ENCODE data around the gene CACNG3. TPM values are rescaled to one million over a fixed set of nuclear protein-coding genes. Genes with fewer than 3 reads are reported as not detected.
"Not testable (repeated sequence)": the region's sequence is repeated elsewhere in the genome, so short reads cannot be mapped to it uniquely, and the experiment has no call there.

The CACNG3 gene
- total and polyA plus RNA-seq, 2 experiments from 2014 or later = not detected

GRCh38 chr16:24298548-24299167, 42.5 kb downstream of the CACNG3 start:
- Histone ChIP-seq H3K9me2 (replicated peaks; ENCODE audit: insufficient read depth) (no peaks in the 10 kb centered on the region), H3K4me1 (ENCODE audit: insufficient read depth) (no peaks in the 10 kb centered on the region), H2AFZ (no peak overlapping the region), H4K20me1 (ENCODE audit: insufficient read depth, poor library complexity, severe bottlenecking) (no peaks in the 10 kb centered on the region), H3K4me2 (no peak overlapping the region), H3K9me3 (ENCODE audit: low read depth) (no peaks in the 10 kb centered on the region), H3K79me2 (no peaks in the 10 kb centered on the region), H3K27ac (no peak overlapping the region), H3K4me3 (no peak overlapping the region), H3K27me3 (peaks cover 9% of the 10 kb centered on the region), H3K36me3 (replicated peaks; ENCODE audit: insufficient read depth, low read depth) (no peaks in the 10 kb centered on the region)
- no peak for DNase-seq (ENCODE audit: low spot score)
- TF ChIP-seq EZH2phosphoT487 (IDR thresholded peaks at IDR 0.05; ENCODE audit: low read depth, severe bottlenecking, unreplicated experiment) (no peak), EZH2 (IDR thresholded peaks at IDR 0.05; ENCODE audit: borderline replicate concordance) (no peak), CTCF (IDR thresholded peaks at IDR 0.05; ENCODE audit: poor library complexity) (no peak)
- WGBS (ENCODE audit: low lambda C conversion rate, missing lambda C conversion rate) = 85% methylated on average over 5 of the region's 5 CpGs

DNA sequence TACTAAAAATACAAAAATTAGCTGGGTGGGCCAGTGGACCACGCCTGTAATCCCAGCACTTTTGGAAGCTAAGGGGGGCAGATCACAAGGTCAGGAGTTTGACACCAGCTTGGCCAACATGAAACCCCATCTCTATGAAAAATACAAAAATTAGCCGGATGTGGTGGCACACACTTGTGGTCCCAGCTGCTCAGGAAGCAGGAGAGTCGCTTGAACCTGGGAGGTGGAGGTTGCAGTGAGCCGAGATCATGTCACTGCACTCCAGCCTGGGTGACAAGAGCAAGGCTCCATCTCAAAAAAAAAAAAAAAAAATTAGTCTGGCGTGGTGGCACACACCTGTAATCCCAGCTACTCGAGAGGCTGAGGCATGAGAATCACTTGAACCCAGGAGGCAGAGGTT, 44.6 kb downstream of the CACNG3 start:
- not testable (repeated sequence) for DNase-seq (ENCODE audit: low spot score); H4K20me1 ChIP-seq (ENCODE audit: insufficient read depth, poor library complexity, severe bottlenecking); H3K27me3 ChIP-seq; H3K4me3 ChIP-seq; H3K4me1 ChIP-seq (ENCODE audit: insufficient read depth); H3K9me3 ChIP-seq (ENCODE audit: low read depth); H3K27ac ChIP-seq; H3K79me2 ChIP-seq; H2AFZ ChIP-seq; H3K9me2 ChIP-seq (replicated peaks; ENCODE audit: insufficient read depth); H3K36me3 ChIP-seq (replicated peaks; ENCODE audit: insufficient read depth, low read depth); H3K4me2 ChIP-seq
- WGBS (ENCODE audit: low lambda C conversion rate, missing lambda C conversion rate) = 90% methylated on average over 5 of the region's 6 CpGs

- Histone ChIP-seq H3K9me3 (ENCODE audit: low read depth) (no peaks in the 10 kb centered on the region), H3K36me3 (replicated peaks; ENCODE audit: insufficient read depth, low read depth) (no peaks in the 10 kb centered on the region), H3K4me1 (ENCODE audit: insufficient read depth) (no peaks in the 10 kb centered on the region), H3K9me2 (replicated peaks; ENCODE audit: insufficient read depth) (no peaks in the 10 kb centered on the region), H3K27me3 (no peaks in the 10 kb centered on the region), H3K27ac (no peak overlapping the region), H3K4me2 (no peak overlapping the region), H4K20me1 (ENCODE audit: insufficient read depth, poor library complexity, severe bottlenecking) (no peaks in the 10 kb centered on the region), H3K4me3 (no peak overlapping the region), H3K79me2 (no peaks in the 10 kb centered on the region), H2AFZ (no peak overlapping the region)
- TF ChIP-seq CTCF (IDR thresholded peaks at IDR 0.05; ENCODE audit: poor library complexity) = no peak
- TF ChIP-seq EZH2phosphoT487 (IDR thresholded peaks at IDR 0.05; ENCODE audit: low read depth, severe bottlenecking, unreplicated experiment) = no peak
- no peak for TF ChIP-seq EZH2 (IDR thresholded peaks at IDR 0.05; ENCODE audit: borderline replicate concordance)
- WGBS (ENCODE audit: low lambda C conversion rate, missing lambda C conversion rate) = 78% methylated on average over 8 of the region's 8 CpGs
- DNase-seq (ENCODE audit: low spot score) = no peak
Measured at GRCh38 chr16:24302636-24303035, 46.5 kb downstream of the CACNG3 start.

DNA sequence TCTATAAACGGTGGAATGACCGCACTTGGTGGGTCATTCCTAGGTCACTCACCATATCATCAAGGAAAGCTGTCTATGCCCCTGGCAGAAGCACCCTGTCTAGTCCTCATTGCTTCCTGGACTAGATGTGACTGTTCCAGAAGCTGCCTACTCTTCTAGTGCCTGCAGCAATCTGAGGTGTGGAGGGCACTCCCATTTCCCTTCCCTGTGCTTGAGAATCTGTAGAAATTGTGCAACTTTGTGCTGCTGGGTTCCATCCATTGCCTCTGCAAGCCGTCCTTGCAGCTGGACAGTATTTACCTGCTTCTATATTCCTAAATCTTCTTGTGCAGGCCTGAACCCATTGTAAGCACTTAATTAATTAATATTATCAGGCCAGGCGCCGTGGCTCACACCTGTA, 52.1 kb downstream of the CACNG3 start:
- Histone ChIP-seq H3K4me3 (no peak overlapping the region), H4K20me1 (ENCODE audit: insufficient read depth, poor library complexity, severe bottlenecking) (no peaks in the 10 kb centered on the region), H2AFZ (no peak overlapping the region), H3K27ac (no peak overlapping the region), H3K9me2 (replicated peaks; ENCODE audit: insufficient read depth) (no peaks in the 10 kb centered on the region), H3K27me3 (no peaks in the 10 kb centered on the region), H3K36me3 (replicated peaks; ENCODE audit: insufficient read depth, low read depth) (no peaks in the 10 kb centered on the region), H3K79me2 (no peaks in the 10 kb centered on the region), H3K4me1 (ENCODE audit: insufficient read depth) (no peaks in the 10 kb centered on the region), H3K9me3 (ENCODE audit: low read depth) (no peaks in the 10 kb centered on the region), H3K4me2 (no peak overlapping the region)
- WGBS (ENCODE audit: low lambda C conversion rate, missing lambda C conversion rate) = 80% methylated on average over 5 of the region's 5 CpGs
- TF ChIP-seq EZH2phosphoT487 (IDR thresholded peaks at IDR 0.05; ENCODE audit: low read depth, severe bottlenecking, unreplicated experiment) (no peak), CTCF (IDR thresholded peaks at IDR 0.05; ENCODE audit: poor library complexity) (no peak), EZH2 (IDR thresholded peaks at IDR 0.05; ENCODE audit: borderline replicate concordance) (no peak)
- DNase-seq (ENCODE audit: low spot score) = no peak
